Upper lobe of left lung (tissue), 6 donors: ENCODE measurements around the gene DTX3. TPM values are rescaled to one million over a fixed set of nuclear protein-coding genes. Genes with fewer than 3 reads are reported as not detected.

Source experiments
- ATAC-seq, 2 donors: fragments of 200-7000 bp; cut with Tn5 transposase; one replicate each; pipeline ENCODE4 v1.9.1; 2022; ENCODE audit warnings: mild to moderate bottlenecking in 2 of 2, moderate library complexity in 2 of 2; ENCODE audit not compliant: low FRiP score in 2 of 2
- DNase-seq, 2 donors: peaks; one replicate each; pipeline ENCODE4 v3.0.0-alpha.2; 2019 to 2020
- H3K27ac ChIP-seq, 4 donors: fragments of 200-600 bp; sonication (generic); one replicate each; pipeline ENCODE4 v1.5.1; 2016 to 2019
- H3K27me3 ChIP-seq, 4 donors: fragments of 200-600 bp; sonication (generic); one replicate each; pipeline ENCODE4 v1.5.1; 2017 to 2019
- H3K36me3 ChIP-seq, 4 donors: fragments of 200-600 bp; sonication (generic); one replicate each; pipeline ENCODE4 v1.5.1; 2016 to 2019
- H3K4me1 ChIP-seq, 4 donors: fragments of 200-600 bp; sonication (generic); one replicate each; pipeline ENCODE4 v1.5.1; 2018 to 2019
- H3K4me3 ChIP-seq, 4 donors: fragments of 200-600 bp; sonication (generic); one replicate each; pipeline ENCODE4 v1.5.1; 2017 to 2019; ENCODE audit warnings: mild to moderate bottlenecking in 2 of 4, moderate library complexity in 1 of 4
- H3K9me3 ChIP-seq, 4 donors: fragments of 200-600 bp; sonication (generic); one replicate each; pipeline ENCODE4 v1.5.1; 2018 to 2019
- CTCF ChIP-seq, 6 experiments: fragments of 450-650 bp in 4 of 6; fragments of 200-600 bp in 2 of 6; sonication (generic) in 2 of 6; IDR thresholded peaks; one replicate each; pipeline ENCODE4 v1.5.1; 2016 to 2019; ENCODE audit warnings: antibody characterized with exemption in 6 of 6
- EP300 ChIP-seq, 4 donors: sonication (generic); formaldehyde crosslinking; IDR thresholded peaks; one replicate each; pipeline ENCODE4 v1.5.1; 2017; ENCODE audit warnings: antibody characterized with exemption in 4 of 4, control low read depth in 2 of 4
- POLR2A ChIP-seq, 4 donors: fragments of 450-650 bp; IDR thresholded peaks; one replicate each; pipeline ENCODE4 v1.5.1; 2016 to 2017; ENCODE audit warnings: antibody characterized with exemption in 4 of 4, mild to moderate bottlenecking in 2 of 4
- POLR2AphosphoS5 ChIP-seq, 2 donors: sonication (generic); formaldehyde crosslinking; IDR thresholded peaks; one replicate each; pipeline ENCODE4 v1.5.1; 2017; ENCODE audit warnings: antibody characterized with exemption in 2 of 2
- WGBS, 2 donors: methylation state at CpG; one replicate each; pipeline ENCODE4 v1.1.5; 2017 to 2018; 5-methylcytosine and 5-hydroxymethylcytosine counted together
- total RNA-seq, 6 donors: library from RNA; depleted of rRNA in 4 of 6; stranded (reverse); fragments of >200 nt in 4 of 6; gene quantifications; one replicate each; pipeline versions ENCODE4 v1.1.0 to v1.2.1, GENCODE V29; 2016 to 2021
- donor health status: DM: no; HTN: no; CAD: no; lungs with moderate emphysema.
- donor health status: DM: no; HTN: yes; CAD: no; lungs with severe emphysema.

The DTX3 gene
- total RNA-seq, 6 donors from 2014 or later: 12.8 to 44.0 (median 21.1) TPM

GRCh38 chr12:57611827-57612710 lies 7.4 kb downstream of the DTX3 start:
- Histone ChIP-seq H3K27me3 (peaks cover 0 to 11% (median 3%) of the 10 kb centered on the region in 4 donors), H3K27ac (peak overlapping the region; percentile 65 to 77 (median 74)), H3K4me1 (peaks cover 11 to 27% (median 19%) of the 10 kb centered on the region in 4 donors), H3K9me3 (no peaks in the 10 kb centered on the region), H3K36me3 (no peaks in the 10 kb centered on the region), H3K4me3 (peak overlapping the region; percentile 46 to 76 (median 56))
- no peak for DNase-seq
- WGBS, 2 donors: 16 to 68% methylated on average over 4 to 23 of the region's 23 CpGs
- ATAC-seq: no peak
- TF ChIP-seq EP300 (IDR thresholded peaks at IDR 0.05): no peak
- no peak for TF ChIP-seq POLR2A (IDR thresholded peaks at IDR 0.05)
- no peak for TF ChIP-seq CTCF (IDR thresholded peaks at IDR 0.05)
- TF ChIP-seq POLR2AphosphoS5 (IDR thresholded peaks at IDR 0.05): no peak

GRCh38 chr12:57612711-57613426 lies 8.2 kb downstream of the DTX3 start:
- DNase-seq (peak in 1 of 2 donors; percentile 35), ATAC-seq (no peak)
- no peaks in the 10 kb centered on the region for H3K36me3 ChIP-seq
- no peak overlapping the region for H3K27ac ChIP-seq
- 89 to 94% methylated on average over 7 to 9 of the region's 10 CpGs for WGBS, 2 donors
- no peaks in the 10 kb centered on the region for H3K9me3 ChIP-seq
- TF ChIP-seq CTCF (IDR thresholded peaks at IDR 0.05) (no peak), POLR2A (IDR thresholded peaks at IDR 0.05) (no peak), EP300 (IDR thresholded peaks at IDR 0.05) (no peak), POLR2AphosphoS5 (IDR thresholded peaks at IDR 0.05) (no peak)
- no peak overlapping the region for H3K4me3 ChIP-seq
- H3K27me3 ChIP-seq: peaks cover 0 to 14% (median 3%) of the 10 kb centered on the region in 4 donors
- peaks cover 11 to 27% (median 19%) of the 10 kb centered on the region in 4 donors for H3K4me1 ChIP-seq

- no peak for DNase-seq
- 85 to 87% methylated on average over 9 to 10 of the region's 10 CpGs for WGBS, 2 donors
- no peaks in the 10 kb centered on the region for H3K36me3 ChIP-seq
Measured at GRCh38 chr12:57613427-57614109, 8.9 kb downstream of the DTX3 start.

More at GRCh38 chr12:57613427-57614109, 8.9 kb downstream of the DTX3 start:
- no peak overlapping the region for H3K4me3 ChIP-seq
- ATAC-seq: no peak
- H3K27me3 ChIP-seq: peaks cover 0 to 18% (median 3%) of the 10 kb centered on the region in 4 donors
- no peak overlapping the region for H3K27ac ChIP-seq
- H3K9me3 ChIP-seq: no peaks in the 10 kb centered on the region
- TF ChIP-seq EP300 (IDR thresholded peaks at IDR 0.05) (no peak), CTCF (IDR thresholded peaks at IDR 0.05) (no peak), POLR2A (IDR thresholded peaks at IDR 0.05) (no peak), POLR2AphosphoS5 (IDR thresholded peaks at IDR 0.05) (no peak)
- peaks cover 11 to 27% (median 19%) of the 10 kb centered on the region in 4 donors for H3K4me1 ChIP-seq
